GM12864 (cell line): ENCODE measurements around the gene FOXO3.

Experiments used
- DNase-seq: peaks from one replicate; pipeline ENCODE4 v3.0.0-alpha.2; 2011; ENCODE audit warnings: low read depth
- H3K4me3 ChIP-seq: 2 replicates; pipeline ENCODE4 v1.5.1; 2011; ENCODE audit warnings: mild to moderate bottlenecking, low read depth, low read length, control low read depth
- TF ChIP-seq, protein P1 (sequence below): IDR thresholded peaks from 2 replicates; pipeline ENCODE4 v1.5.1; 2011; ENCODE audit warnings: low read depth, mild to moderate bottlenecking, moderate library complexity, low read length, control low read depth, inconsistent platforms; ENCODE audit errors: missing control alignments

The FOXO3 gene

DNA sequence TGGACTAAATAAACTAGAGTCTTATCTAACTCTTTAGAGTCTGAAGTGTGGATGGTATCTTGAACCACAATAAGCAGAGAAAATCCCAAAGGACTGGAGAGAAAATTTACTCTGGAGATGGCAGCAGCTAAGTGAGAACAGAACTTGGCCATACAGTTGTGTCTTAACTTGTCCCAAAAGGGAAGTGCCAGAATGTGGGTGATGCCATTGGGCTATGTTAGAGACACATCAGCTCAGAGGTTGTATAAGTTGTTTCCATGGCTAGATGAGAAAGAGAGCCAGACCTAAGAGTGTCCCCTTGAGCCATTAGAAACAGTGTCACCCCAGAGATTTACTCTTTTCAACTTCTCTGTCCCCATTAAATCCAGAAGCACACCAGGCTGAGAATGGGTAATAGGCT is 36.2 kb downstream of the FOXO3 start:
- TF ChIP-seq, protein P1, sequence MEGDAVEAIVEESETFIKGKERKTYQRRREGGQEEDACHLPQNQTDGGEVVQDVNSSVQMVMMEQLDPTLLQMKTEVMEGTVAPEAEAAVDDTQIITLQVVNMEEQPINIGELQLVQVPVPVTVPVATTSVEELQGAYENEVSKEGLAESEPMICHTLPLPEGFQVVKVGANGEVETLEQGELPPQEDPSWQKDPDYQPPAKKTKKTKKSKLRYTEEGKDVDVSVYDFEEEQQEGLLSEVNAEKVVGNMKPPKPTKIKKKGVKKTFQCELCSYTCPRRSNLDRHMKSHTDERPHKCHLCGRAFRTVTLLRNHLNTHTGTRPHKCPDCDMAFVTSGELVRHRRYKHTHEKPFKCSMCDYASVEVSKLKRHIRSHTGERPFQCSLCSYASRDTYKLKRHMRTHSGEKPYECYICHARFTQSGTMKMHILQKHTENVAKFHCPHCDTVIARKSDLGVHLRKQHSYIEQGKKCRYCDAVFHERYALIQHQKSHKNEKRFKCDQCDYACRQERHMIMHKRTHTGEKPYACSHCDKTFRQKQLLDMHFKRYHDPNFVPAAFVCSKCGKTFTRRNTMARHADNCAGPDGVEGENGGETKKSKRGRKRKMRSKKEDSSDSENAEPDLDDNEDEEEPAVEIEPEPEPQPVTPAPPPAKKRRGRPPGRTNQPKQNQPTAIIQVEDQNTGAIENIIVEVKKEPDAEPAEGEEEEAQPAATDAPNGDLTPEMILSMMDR, result no peak
- H3K4me3 ChIP-seq, result no peak overlapping the region
- DNase-seq, result no peak

GRCh38 chr6:108597572-108598304 is 37.0 kb downstream of the FOXO3 start:
- peak; percentile 41 for DNase-seq
- TF ChIP-seq, protein P1, result no peak
- H3K4me3 ChIP-seq, result no peak overlapping the region

DNA sequence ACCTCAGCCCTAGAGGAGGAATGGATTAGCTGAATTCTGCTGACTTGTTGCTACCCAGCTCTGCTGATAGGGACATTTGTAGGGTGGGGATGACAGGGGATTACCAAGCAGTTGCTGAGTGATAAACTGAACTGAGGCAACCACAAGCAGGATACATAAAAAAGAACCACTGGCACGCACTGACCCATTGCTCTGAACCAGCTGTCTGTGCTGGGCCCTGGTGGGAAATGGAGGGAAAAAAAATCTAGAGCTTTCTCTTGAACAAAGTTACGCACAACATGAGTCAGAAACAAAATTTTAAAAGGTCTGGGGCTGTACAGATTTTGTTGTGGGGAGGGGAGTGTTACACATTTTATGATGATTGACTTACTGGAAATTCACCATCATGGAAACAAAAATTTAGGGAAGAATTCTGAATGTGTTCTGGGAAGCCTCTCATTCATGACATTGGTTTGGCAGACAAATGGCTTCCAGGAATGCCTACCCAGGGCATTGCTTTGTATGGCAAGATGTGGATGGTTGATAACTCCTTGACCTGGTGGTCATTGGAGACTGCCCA is 37.7 kb downstream of the FOXO3 start:
- TF ChIP-seq, protein P1, result no peak
- DNase-seq, result peak; percentile 77
- no peak overlapping the region for H3K4me3 ChIP-seq

DNA sequence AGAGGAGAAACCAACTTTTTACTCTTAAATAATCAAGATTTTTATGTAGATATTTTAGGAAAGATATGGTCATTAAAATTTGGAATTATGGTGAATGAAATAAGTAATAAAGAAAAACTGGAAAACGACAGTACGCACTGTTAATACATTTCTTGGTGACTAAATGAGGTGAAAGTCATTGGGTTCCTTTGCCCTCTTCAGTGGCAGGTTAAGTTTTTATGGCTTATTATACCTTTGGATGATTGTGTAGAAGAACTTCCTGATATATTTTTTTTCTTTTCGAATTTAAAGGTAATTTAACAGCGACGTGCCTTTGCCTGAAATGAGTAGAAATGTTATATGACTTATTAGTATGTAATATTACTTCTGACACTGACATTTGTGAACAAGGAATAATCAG is 43.4 kb downstream of the FOXO3 start:
- H3K4me3 ChIP-seq, result no peak overlapping the region
- DNase-seq, result no peak
- TF ChIP-seq, protein P1, result no peak

DNA sequence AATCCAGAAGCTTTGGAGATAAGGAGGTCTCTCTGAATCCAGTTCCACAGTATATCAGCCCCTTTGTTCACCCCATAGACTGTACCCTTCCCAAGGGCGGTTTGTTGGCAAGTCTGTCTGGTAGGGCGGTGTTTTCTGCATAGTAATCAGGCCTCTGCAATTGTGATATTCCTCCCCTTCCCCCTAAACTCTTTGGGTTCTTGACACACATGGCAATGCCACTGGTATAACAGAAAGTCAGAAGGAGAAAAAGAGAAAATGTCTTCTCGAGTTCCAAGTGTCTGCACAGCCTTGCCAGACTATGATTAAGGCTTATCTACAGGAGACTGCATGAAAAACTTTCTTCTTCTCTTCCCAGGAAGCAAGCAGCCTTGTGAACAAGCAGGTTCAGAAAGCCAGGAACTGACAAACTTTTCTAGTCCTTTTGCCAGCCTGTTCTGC is 45.6 kb downstream of the FOXO3 start:
- DNase-seq, result no peak
- TF ChIP-seq, protein P1, result no peak
- no peak overlapping the region for H3K4me3 ChIP-seq

GRCh38 chr6:108608453-108609275 is 47.9 kb downstream of the FOXO3 start:
- DNase-seq, result no peak
- H3K4me3 ChIP-seq, result no peak overlapping the region
- TF ChIP-seq, protein P1, result no peak
